C1 segment of cervical spinal cord (tissue), 14 donors: ENCODE measurements around the gene RALGPS2.

Source experiments
- DNase-seq, 14 donors: peaks; one replicate each; lab custom pipeline; 2025; lab: John Stamatoyannopoulos, UW

The RALGPS2 gene

DNA sequence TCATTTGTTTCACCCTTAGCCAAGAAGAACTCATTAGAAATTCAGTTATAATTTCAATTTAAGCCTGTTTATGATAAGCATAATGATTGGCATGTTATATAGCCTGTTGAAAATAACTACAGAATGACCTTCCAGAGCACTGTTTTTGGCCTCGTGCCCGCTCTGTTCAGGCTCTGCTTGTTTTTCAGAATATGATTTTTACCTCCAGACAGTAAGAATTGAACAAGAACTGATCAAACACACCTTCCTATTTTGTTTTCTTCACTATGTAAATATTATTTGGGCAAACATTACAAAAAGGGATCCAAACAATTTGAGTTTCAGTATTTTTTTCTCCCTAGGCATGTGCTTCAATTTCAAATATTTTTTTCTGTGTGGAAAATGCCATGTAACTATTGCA, 193.9 kb downstream of the RALGPS2 start:
- no peak for DNase-seq

DNA sequence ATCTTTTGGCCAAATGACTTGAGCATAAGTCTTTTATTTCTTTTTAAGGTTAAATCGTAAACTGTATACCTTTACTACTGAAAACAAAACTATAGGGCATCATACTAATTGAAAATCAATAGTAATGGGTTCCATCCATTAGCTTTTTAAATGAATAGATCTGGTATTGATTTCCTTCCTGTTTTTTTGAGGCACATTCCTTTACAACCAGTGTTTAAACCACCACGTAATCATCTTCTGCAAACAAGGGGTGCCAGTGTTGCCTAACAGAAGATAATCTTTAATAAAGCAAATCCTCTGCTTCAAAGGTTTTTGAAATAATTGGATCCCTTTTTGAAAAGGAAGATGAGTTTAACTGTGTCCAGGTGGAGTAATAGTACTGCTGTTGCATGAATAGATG, 194.5 kb downstream of the RALGPS2 start:
- DNase-seq: no peak

DNA sequence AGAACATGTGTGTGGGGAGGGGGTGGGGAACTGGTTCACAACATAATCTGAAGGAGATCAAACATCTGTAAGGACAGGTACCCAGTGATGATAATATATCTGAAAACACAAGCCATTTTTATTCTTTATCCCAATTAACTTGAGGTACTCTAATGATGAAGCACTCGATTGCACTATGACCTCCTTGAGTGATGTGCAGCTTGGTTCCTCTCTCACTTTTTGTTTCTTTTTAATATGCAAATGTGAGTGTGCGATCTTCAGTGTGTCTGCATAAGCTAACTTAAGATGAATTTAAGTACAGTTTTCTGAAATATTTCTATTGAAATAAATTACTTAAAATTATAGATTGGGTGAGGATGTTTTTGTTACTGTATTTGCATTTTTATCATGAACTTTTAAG, 196.5 kb downstream of the RALGPS2 start:
- DNase-seq: no peak

DNA sequence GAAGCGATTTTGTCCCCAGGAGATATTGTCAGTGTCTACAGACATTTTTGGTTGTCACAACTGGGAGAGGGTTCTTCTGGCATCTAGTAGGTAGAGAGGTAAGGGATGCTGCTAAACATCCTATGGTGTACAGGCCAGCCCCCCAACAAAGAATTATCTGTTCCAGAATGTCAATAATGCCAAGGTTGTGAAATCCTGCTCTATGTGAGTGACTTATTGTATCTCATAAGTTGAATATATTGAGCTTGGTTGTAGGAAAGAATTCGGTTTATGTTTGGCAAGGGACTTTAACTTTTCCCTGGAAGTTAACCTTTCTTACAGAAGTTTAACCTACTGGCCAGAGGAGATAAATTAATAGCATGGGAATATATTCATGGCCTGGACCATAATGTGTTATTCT, 198.5 kb downstream of the RALGPS2 start:
- no peak for DNase-seq

DNA sequence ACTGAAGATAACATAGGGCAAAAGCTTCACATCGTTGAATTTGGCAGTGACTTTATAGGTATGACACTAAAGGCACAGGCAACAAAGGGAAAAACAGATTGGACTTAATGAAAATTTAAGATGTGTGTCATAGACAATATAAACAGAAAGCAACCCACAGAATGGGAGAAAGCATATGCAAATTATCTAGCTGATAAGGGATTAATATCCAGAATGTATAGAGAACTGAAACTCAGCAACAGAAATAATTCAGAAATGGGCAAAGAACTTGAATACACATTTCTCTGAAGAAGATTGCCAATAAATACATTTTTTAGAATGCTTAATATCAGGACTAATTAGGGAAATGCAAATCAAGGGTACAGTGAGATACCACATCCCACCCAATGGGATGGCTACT, 201.0 kb downstream of the RALGPS2 start:
- no peak for DNase-seq

DNA sequence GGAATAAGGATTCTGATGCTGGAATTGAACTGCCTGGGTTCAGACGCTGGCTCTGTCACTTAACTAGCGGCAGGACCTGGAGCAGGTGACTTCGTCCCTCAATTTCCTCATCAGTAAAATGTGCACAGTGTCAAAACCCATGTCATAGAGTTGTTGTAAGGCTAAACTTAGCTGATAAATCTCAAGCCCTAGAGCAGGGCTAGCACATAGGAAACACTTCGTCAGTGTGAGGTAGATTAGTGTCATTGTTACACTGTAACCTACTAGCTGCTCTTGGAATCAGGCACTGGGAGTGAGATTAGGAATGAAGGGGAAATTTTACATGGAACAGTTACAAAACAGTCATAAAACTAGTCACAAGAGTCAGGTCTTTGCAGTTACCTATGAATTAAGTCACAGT, 202.0 kb downstream of the RALGPS2 start:
- DNase-seq: no peak

DNA sequence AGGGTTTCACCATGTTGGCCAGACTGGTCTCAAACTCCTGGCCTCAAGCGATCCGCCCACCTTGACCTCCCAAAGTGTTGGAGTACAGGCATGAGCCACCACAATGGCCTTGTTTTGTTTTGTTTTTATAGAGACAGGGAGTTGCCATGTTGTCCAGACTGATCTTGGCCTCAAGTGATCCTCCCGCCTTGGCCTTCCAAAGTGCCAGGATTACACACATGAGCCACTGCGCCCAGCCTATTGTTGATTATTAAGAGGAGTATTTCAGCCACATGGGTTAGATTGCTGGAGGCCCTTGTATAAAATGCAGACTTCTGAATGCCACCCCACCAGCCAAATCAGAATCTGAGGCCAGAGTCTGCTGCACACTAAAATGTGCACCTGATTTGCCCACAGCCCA, 203.0 kb downstream of the RALGPS2 start:
- no peak for DNase-seq

DNA sequence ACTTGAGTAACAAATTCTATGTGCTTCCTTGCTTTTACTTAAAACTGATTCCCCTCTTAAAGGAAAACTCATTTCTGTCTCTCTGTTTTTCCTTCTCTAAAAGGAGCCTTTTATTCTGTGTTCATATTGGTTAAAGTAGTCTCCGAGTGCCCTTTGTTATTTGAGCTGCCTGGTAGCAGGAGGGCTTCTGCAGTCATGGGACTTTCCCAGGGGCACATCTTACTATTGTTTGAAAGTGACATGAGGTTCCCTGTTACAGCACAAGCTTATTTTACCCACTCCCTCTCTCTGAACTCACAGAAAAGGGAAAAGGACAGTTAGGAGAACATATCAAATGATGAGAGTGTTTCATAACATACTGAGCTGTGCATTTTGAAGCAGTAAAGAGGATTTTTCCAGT, 203.9 kb downstream of the RALGPS2 start:
- no peak for DNase-seq

DNA sequence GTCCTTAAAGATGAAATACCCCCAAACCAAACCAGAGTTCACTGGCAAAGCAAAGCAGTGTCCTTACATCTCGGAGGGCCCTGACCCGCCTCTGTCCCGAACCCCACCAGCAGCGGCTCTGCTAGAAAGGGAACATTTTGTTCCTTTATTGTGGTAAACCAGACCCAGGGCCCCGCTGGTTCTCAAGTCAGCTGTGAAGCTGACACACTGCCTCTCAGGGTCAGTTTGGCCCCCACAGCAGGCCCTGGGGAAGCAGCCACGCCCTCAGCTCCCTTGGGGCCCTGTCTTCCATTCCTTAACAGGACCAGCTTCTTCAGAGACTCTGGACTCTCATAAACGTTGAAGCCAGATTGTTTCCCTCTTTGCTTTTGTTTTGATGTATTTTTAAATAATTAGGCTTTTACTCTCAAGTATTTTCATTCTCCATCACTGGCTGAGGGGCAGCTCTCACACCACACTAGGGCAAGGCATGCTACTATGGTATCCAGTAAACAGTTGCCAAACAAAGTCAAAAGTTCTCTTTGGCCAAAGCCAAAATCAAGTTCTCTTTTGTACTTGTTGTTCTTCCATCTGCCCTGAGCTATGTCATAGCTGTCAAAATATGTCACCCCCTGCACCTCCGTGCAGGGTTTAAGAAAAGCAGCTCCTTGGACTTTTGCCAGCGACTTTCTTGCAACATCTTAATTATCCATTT, 207.0 kb downstream of the RALGPS2 start:
- peak in 3 of 14 donors; percentile 15 to 44 (median 18) for DNase-seq

DNA sequence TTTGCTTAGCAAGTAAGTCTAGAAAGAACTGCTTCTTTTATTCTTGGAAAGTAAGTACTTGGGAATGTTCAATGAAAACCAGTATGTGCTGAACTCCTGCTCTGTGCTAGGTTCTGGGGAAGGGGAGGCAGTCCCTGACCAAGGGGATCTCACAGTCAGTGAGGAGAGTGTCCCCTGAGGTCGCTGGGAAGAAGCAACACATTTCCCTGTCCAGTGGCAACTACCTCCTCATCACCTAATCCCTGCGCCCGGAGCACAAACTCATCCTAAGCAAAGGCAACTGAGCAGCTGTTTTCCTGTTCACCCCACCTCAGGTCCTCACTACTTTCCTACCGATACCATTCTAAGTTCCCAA, 207.5 kb downstream of the RALGPS2 start:
- DNase-seq: no peak

DNA sequence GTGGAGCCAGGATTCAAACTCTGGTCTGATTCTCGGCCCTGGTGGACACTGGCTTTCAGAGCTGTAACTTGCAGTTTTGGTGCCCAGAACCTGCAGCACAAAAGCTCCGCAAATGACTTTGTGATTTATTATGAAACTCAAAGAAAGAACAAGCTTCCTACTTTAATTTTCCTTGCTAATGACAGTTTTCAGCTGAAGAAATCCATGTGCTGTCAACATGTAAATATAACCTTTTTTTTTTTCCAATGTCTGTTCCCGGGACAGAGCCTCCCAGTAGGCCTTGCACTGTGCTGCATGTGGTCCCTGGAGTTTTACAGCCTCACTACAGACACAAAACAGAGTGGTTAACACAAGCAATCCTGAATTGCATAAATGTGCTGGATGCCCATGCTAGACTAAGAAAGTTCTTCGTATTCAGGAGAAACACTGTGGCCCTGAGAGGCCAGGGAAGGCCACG, 208.1 kb downstream of the RALGPS2 start:
- DNase-seq: no peak

DNA sequence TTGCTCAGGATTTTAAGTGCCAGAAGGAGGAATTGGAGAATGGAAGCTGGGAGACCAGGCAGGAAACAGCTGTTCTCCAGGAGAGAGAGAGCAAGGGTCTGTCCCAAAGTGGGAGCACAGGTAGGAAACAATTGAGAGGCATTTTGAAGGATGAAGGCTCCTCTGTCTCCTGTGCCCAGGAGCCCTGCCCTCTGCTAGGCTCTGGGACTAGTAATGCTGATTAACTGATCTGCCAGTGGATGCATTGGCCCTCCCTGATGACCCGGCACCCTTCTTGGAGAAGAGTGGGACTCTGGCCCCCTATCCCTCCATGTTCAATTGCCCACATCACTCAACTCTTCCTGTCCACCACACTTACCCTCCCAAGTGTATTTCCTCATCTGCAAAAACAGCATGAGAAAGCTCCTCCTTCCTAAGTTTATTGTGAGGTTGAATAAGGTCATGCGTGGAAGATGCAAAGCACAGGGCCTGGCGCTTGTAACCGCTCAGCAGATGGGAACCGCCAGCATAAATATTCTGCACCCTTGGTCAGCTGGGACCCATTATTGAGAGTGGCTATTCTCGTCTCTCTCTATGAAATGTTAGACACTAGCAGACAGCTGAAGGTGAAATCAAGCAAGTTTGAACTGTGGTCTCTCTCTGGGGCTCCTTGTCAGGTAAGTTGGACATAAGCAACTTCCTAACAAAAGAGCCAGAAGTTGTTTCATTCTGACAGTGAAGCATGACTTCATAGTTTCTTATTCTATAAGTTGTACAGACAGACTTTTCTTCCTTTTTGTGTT, 208.9 kb downstream of the RALGPS2 start:
- DNase-seq: no peak

DNA sequence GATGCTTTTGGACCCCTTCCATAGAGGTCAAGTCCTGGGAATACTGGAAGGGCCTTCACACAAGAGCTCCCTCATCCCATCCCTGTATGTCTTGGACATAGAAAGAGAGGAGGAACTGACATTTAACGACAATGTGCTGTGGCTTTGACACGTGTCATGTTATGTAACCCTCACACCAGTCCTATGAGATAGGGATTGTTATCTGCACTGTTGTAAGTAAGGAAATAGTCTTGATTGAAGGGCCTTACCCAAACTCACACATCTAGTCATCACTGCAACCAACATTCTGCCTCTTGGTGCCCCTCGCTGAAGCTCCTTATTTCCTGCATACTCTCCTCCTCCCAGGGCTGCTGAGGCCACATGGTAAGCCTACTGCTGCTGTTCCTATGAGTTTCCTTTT, 209.5 kb downstream of the RALGPS2 start:
- DNase-seq: no peak

DNA sequence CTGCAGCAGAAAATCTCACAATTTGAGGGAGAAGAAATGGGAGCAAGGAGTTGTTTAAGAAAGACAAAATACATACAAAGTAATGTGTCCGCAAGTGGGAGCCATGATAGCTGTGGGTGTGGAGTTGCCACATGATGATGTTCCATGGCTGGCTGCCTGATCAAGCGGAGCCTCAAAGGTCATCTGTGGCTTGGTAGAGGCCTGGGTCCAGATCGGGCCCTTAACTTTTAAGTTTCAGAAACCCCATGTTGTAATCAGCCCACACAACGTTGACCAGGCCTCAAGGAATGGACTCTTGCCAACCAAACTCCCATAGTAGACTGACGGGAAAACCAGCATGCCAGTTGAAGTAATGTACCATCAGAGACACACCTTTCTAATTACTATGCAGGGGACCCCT, 210.6 kb downstream of the RALGPS2 start:
- DNase-seq: no peak

DNA sequence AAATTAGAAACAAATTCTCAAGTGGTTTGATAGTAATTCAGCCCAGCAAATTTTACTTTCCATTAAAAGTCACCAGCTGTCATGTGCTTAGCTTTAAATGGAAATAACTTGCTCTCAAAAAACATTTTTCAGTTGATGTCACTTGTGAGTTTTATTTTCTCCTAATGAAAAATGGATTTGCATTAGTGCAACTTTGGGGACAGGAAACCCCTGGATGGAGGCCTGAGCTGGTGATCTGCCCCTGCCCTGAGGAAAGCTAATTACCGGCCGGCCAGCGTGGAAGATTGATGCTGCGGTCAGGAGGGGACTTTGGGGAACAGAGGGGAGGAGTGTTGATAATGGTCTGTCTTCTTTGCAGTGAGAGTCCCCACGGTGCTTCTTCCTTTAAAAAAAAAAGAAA, 212.7 kb downstream of the RALGPS2 start:
- DNase-seq: no peak

DNA sequence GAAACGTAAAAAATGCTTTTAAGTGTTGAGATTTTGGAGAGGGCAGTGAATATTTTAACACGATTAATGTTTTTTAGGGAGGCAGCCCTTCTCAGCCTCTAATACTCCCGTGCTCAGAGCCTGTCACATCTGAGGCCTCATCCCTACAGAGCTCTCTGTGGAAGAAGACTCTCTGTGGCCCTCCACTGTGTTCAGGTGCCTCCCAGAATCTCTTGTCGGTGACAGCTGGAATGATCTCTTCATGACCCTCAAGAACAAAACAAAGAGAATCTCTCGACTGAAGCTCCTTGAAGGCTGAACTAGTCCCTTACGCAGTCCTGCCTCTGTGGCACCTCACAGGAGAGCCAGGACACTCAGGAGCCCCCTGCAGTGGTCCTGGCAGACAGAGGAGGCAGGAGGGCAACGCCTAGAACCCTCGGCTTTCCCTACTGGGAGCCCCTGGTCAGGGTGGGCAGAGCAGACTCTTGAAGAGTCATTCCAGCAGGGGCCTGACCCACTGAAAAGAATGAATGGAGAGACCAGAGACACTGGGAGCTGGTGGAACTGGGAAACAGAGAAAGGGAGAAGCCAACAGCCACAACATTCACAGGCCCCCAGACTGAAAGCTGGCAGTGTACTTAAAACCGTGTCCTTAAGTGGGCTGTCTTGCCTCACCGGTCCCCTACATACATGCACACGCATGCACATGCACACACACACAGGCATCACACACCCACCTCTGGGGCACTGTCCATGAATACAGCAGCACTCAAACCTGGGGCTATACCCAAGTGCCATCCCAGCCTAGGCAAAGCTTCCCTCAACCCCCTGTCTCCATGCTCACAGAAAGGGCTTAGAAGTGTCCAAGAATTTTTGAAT, 213.3 kb downstream of the RALGPS2 start:
- DNase-seq: no peak

DNA sequence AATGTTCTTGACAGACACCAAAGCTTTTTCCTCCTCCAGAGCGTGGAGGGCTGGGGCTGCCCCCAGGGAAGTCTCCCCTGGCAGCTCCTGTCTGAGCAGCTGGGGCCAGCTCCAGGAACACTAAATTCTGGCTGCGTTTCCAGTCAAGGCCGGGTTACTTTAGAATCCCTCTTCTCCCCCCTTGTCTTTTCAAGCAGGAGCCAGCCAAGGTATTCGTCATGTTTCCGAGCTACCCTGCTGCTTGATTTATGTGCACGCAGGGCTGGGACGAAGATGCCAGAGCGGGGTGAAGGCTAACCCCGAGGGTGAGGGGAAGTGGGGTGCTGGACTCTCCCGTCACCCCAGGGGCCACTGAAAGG, 213.9 kb downstream of the RALGPS2 start:
- DNase-seq: peak in 5 of 14 donors; percentile 6 to 70 (median 37)

DNA sequence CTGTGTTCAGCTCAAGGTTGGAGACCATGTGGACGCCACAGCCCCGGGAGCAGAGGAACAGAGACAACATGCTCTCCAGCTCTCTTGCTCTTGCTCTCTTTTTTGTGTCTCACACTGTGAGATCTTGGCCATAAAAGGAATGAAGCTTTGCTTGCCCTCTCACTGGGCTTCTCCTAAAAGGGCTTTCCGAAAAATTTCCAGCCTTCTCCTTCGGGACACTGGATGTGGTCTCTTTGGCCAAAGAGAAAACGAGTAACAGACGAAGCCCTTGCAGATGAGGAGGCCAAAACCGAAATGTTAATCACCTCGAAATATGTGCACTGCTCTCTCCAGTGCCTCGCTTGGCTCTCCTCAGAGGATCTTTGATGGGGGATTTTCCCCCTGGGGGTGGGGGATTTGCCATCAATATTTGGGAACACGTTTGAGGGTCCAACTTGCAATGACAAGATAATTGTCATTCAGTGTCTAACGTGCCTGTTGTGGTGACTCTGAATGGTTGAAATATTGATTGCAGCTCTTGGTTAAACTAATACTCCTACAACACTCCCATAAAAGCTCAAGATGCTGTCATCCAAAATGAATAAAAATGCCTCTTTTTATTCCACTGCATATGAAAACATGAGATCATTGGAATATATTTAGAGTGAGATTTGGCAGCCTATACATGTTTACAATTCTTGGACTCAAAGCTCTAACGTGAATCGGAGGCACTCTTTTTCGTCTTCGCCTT, 214.5 kb downstream of the RALGPS2 start:
- DNase-seq: peak in 1 of 14 donors; percentile 12

DNA sequence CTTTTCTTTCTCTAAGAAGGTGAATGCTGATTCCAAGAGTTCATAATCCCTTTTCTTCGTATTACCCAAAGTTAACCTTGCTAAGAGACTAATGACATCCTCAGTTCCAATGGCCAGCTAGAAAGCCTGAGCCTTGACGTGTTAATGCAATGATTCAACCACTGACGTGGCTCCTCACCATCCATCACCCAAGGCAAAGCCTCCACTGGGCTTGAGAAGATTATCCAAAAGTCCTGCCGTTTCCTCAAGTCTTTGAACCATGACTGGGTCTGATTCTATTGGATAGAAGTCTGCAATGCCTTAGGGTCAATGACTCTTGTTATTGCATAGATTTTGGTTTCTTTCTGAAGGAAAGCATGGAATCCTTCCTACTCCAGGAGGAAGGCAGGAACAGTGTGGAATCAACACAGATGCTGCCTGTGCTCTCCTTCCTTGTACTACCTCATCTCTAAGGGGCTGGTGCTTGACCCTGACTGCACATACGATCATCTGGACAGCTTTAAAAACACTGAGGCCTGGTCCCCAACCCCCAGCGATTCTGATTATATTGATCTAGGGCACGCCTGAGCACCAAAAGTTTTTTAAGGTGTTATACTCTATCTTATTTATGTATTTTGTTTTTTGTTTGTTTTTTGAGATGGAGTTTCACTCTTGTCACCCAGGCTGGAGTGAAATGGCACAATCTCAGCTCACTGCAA, 215.2 kb downstream of the RALGPS2 start:
- no peak for DNase-seq

DNA sequence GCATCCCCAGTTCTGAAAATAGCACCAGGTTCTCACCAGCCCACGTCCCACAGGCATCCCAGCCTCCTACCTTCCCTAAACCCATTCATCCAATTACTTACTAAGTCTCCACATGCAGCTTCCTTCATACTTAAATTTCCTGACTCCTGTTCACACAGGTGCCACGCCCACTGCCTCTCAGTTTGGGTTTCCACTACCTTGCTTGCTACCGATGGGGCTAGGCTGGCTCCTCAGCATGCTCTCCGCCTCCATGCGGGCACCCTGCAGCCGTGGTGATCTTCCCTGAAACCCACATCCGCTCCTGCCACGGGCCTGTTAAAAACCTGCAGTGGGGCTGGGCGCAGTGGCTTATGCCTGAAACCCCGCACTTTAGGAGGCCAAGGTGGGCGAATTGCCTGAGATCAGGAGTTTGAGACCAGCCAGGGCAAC, 216.2 kb downstream of the RALGPS2 start:
- no peak for DNase-seq

DNA sequence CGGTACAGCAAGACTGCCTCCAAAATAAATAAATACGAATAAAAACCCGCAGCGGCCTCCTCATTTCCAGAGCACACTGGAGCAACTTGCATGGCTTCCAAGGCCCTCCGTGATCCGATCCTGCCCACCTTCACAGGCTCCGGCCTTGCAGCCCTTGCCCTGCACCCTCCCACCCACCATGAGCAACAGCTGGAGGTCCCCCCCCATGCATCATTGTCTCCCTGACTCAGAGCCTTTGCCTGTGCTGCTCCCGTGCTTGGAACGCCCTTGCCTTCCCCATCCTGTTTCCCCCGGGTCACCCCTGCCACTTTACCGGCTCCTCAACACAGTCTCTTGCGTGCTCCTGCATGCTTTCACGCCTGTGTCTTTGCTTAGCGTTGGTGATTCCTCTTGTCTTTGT, 216.8 kb downstream of the RALGPS2 start:
- no peak for DNase-seq
